ENCODE data around the gene MAML2.

DNA sequence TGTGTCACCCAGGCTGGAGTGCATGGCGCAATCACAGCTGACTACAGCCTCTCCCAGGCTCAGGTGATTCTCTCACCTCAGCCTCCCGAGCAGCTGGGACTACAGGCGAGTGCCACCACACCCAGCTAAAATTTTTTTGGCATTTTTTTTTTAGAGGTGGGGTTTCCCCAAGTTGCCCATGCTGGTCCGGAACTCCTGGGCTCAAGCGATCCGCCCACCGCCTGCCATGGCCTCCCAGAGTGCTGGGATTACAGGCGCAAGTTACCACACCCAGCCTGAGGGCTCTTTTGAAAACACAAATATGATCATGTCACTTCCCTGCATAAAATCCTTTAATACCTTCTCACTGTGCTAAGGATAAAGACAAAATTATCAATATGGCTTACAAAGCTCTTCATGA lies 88.1 kb downstream of the MAML2 start:
- TF ChIP-seq POLR2A (IDR thresholded peaks at IDR 0.05): no peak
- TF ChIP-seq, protein P1, sequence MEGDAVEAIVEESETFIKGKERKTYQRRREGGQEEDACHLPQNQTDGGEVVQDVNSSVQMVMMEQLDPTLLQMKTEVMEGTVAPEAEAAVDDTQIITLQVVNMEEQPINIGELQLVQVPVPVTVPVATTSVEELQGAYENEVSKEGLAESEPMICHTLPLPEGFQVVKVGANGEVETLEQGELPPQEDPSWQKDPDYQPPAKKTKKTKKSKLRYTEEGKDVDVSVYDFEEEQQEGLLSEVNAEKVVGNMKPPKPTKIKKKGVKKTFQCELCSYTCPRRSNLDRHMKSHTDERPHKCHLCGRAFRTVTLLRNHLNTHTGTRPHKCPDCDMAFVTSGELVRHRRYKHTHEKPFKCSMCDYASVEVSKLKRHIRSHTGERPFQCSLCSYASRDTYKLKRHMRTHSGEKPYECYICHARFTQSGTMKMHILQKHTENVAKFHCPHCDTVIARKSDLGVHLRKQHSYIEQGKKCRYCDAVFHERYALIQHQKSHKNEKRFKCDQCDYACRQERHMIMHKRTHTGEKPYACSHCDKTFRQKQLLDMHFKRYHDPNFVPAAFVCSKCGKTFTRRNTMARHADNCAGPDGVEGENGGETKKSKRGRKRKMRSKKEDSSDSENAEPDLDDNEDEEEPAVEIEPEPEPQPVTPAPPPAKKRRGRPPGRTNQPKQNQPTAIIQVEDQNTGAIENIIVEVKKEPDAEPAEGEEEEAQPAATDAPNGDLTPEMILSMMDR (IDR thresholded peaks at IDR 0.05): no peak

Data from esophagus squamous epithelium (tissue), 4 donors.